ENCODE data around the gene WNT10A.

The WNT10A gene

DNA sequence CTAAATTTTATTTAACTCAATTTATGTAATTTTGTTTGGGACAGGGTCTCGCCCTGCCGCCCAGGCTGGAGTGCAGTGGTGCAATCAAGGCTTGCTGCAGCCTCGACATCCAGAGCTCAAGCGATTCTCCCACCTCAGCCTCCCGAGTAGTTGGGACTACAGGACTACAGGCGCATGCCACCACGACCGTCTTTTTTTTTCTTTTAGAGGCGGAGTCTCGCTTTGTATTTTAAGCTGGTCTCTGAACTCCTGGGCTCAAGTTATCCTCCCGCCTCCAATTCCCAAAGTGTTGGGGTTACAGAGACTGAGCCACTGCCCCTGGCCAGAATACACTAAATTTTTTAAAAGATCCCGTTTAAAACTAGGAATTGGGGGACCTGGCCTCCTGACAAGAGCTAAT is 18.5 kb downstream of the WNT10A start:
- TF ChIP-seq GATA3 (IDR thresholded peaks at IDR 0.05; ENCODE audit: low read depth, low read length) (no peak), GATA2 (IDR thresholded peaks at IDR 0.05; ENCODE audit: low read depth, low read length) (no peak)

DNA sequence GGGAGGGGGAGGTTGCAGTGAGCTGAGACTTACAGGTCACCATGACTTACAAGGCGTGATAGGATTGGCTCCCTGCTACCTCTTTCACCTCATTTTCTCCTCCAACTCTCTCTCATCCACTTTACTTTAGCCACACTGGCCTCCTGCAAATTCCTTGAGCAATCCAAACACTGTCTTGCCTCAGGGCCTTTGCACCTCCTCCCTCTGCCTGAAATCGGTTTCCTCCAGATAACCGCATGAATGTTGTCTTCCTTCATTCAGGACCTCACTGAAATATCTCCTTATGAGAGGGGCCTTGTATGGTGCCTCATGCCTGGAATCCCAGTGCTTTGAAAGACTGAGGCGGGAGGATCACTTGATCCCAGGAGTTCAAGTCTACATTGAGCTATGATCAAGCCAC is 21.8 kb downstream of the WNT10A start:
- TF ChIP-seq GATA2 (IDR thresholded peaks at IDR 0.05; ENCODE audit: low read depth, low read length) (no peak), GATA3 (IDR thresholded peaks at IDR 0.05; ENCODE audit: low read depth, low read length) (no peak)

- TF ChIP-seq GATA2 (IDR thresholded peaks at IDR 0.05; ENCODE audit: low read depth, low read length) = no peak
- TF ChIP-seq GATA3 (IDR thresholded peaks at IDR 0.05; ENCODE audit: low read depth, low read length) = no peak
These were observed 23.5 kb downstream of the WNT10A start for GRCh38 chr2:218904176-218904575.

GRCh38 chr2:218908721-218909619 is 28.3 kb downstream of the WNT10A start:
- TF ChIP-seq GATA2 (IDR thresholded peaks at IDR 0.05; ENCODE audit: low read depth, low read length) (peak; percentile 65), GATA3 (IDR thresholded peaks at IDR 0.05; ENCODE audit: low read depth, low read length) (no peak)

- TF ChIP-seq GATA3 (IDR thresholded peaks at IDR 0.05; ENCODE audit: low read depth, low read length) (no peak), GATA2 (IDR thresholded peaks at IDR 0.05; ENCODE audit: low read depth, low read length) (no peak)
These were observed 30.1 kb downstream of the WNT10A start for GRCh38 chr2:218910741-218911140.

DNA sequence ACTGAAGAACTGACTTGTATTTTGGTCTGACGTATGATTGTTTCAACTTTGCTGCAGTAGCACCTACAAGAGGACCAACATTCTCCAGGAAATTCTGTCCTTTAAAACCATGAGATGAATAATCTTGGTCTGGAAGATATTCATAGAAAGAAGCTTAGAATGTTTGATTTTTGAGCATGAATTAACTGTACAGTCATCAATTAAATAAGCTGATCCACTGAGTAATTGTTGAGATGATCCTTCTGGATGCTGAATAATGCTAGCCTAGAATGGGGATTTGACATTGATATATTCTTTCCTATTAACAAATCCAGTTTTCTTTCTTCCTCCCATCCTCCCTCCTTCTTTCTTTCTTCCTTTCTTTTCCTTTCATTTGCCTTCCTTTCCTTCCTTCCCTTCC is 39.9 kb downstream of the WNT10A start:
- TF ChIP-seq GATA3 (IDR thresholded peaks at IDR 0.05; ENCODE audit: low read depth, low read length) (no peak), GATA2 (IDR thresholded peaks at IDR 0.05; ENCODE audit: low read depth, low read length) (no peak)

GRCh38 chr2:218924757-218925156 is 44.1 kb downstream of the WNT10A start:
- no peak for TF ChIP-seq GATA2 (IDR thresholded peaks at IDR 0.05; ENCODE audit: low read depth, low read length)
- no peak for TF ChIP-seq GATA3 (IDR thresholded peaks at IDR 0.05; ENCODE audit: low read depth, low read length)

DNA sequence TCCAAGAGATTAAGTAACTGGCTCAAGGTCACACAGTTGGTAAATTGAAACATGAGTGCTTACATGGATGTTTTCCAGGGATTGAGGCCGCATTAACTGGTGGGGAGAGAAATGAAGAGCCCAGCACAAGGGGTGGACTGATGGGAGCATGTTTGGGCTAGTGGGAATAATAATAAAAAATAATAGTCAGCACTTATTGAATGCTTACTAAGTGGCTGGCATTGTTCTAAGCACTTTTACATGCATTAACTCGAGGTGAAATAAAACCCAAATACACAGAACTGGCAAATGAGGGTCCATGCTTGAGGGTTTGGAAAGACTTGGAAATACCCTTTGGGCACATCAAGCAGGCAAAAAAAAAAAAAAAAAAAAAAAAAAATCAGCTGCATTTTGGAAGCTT is 44.8 kb downstream of the WNT10A start:
- no peak for TF ChIP-seq GATA3 (IDR thresholded peaks at IDR 0.05; ENCODE audit: low read depth, low read length)
- no peak for TF ChIP-seq GATA2 (IDR thresholded peaks at IDR 0.05; ENCODE audit: low read depth, low read length)

DNA sequence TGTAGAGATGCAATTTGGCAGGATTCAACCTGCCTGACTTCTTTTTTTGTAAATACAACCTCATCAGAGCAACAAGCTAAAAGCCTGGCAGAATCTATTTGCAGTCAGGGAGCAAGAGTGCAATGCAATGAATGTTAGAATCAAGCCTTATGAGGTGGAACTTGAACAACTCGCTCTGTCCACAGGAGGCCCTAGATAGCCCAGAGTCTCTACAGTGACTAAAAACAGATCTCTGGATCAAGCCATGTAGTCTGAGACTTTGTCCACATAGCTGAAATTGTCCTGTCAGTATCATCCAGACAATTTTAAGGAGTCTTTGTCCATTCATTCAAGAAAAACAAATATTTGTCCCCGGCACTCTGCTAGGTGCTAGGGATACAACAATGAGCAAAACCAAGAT is 46.8 kb downstream of the WNT10A start:
- TF ChIP-seq GATA2 (IDR thresholded peaks at IDR 0.05; ENCODE audit: low read depth, low read length) (no peak), GATA3 (IDR thresholded peaks at IDR 0.05; ENCODE audit: low read depth, low read length) (no peak)

- no peak for TF ChIP-seq GATA3 (IDR thresholded peaks at IDR 0.05; ENCODE audit: low read depth, low read length)
- TF ChIP-seq GATA2 (IDR thresholded peaks at IDR 0.05; ENCODE audit: low read depth, low read length) = no peak
These were observed 47.2 kb downstream of the WNT10A start for GRCh38 chr2:218927876-218928275.

Data from SH-SY5Y (cell line).